Liver (tissue), 9 donors: ENCODE data around the gene SLC9A3. TPM values are rescaled to one million over a fixed set of nuclear protein-coding genes. Genes with fewer than 3 reads are reported as not detected.

ENCODE experiments used
- DNase-seq: peaks from one replicate; pipeline ENCODE4 v3.0.0-alpha.2; 2017; ENCODE audit warnings: low spot score
- H3K27ac ChIP-seq, 2 donors: one replicate each; pipeline ENCODE4 v1.7.0; 2013; ENCODE audit warnings: inconsistent platforms in 2 of 2, low read length in 2 of 2, control low read depth in 1 of 2, low read depth in 1 of 2, mild to moderate bottlenecking in 1 of 2
- H3K27me3 ChIP-seq, 4 donors: one replicate each; pipeline versions ENCODE4 v1.6.1 to v1.7.0; 2013; ENCODE audit warnings: low read length in 3 of 4, inconsistent platforms in 1 of 4, mild to moderate bottlenecking in 1 of 4, moderate library complexity in 1 of 4; ENCODE audit not compliant: control insufficient read depth in 4 of 4, insufficient read depth in 4 of 4
- H3K36me3 ChIP-seq, 4 donors: one replicate each; pipeline versions ENCODE4 v1.6.1 to v1.7.0; 2013; ENCODE audit warnings: low read length in 3 of 4, mild to moderate bottlenecking in 3 of 4, low read depth in 1 of 4, moderate library complexity in 1 of 4; ENCODE audit not compliant: control insufficient read depth in 4 of 4, insufficient read depth in 3 of 4
- H3K4me1 ChIP-seq, 4 donors: one replicate each; pipeline versions ENCODE4 v1.6.1 to v1.7.0; 2013; ENCODE audit warnings: low read length in 3 of 4, mild to moderate bottlenecking in 3 of 4, moderate library complexity in 1 of 4; ENCODE audit not compliant: control insufficient read depth in 4 of 4, insufficient read depth in 4 of 4
- H3K4me3 ChIP-seq, 3 donors: one replicate each; pipeline versions ENCODE4 v1.6.1 to v1.7.0; 2013; ENCODE audit warnings: low read length in 3 of 3, control low read depth in 1 of 3, low read depth in 1 of 3, mild to moderate bottlenecking in 1 of 3
- H3K9ac ChIP-seq, 2 donors: one replicate each; pipeline ENCODE4 v1.7.0; 2013; ENCODE audit warnings: low read length in 2 of 2, mild to moderate bottlenecking in 2 of 2, moderate library complexity in 2 of 2, control low read depth in 1 of 2, low read depth in 1 of 2
- H3K9me3 ChIP-seq, 4 donors: one replicate each; pipeline versions ENCODE4 v1.6.1 to v1.7.0; 2013; ENCODE audit warnings: low read length in 3 of 4; ENCODE audit not compliant: control insufficient read depth in 4 of 4
- CTCF ChIP-seq: fragments of 150-350 bp; IDR thresholded peaks from 2 replicates; pipeline ENCODE4 v1.5.1; 2017; ENCODE audit warnings: improper control_type of control experiment, low read depth, low read length; ENCODE audit not compliant: missing input control
- EGR1 ChIP-seq, 2 donors: IDR thresholded peaks; 2 replicates each; pipeline ENCODE4 v1.6.1; 2016 to 2018; ENCODE audit warnings: antibody characterized with exemption in 2 of 2, low read depth in 2 of 2
- FOXA1 ChIP-seq: IDR thresholded peaks from 2 replicates; pipeline ENCODE4 v1.6.1; 2016; ENCODE audit warnings: antibody characterized with exemption
- FOXA2 ChIP-seq: IDR thresholded peaks from 2 replicates; pipeline ENCODE4 v1.6.1; 2016; ENCODE audit warnings: antibody characterized with exemption
- GABPA ChIP-seq, 2 donors: IDR thresholded peaks in 1 of 2; conservative IDR thresholded peaks in 1 of 2; 2 replicates each; pipeline ENCODE4 v1.6.1; 2016; ENCODE audit warnings: antibody characterized with exemption in 2 of 2, mild to moderate bottlenecking in 1 of 2, moderate library complexity in 1 of 2
- HNF4A ChIP-seq, 2 donors: conservative IDR thresholded peaks; 2 replicates each; pipeline ENCODE4 v1.6.1; 2016; ENCODE audit warnings: antibody characterized with exemption in 2 of 2, mild to moderate bottlenecking in 2 of 2
- HNF4G ChIP-seq: IDR thresholded peaks from 2 replicates; pipeline ENCODE4 v1.6.1; 2016; ENCODE audit warnings: antibody characterized with exemption
- JUND ChIP-seq, 2 donors: IDR thresholded peaks; 2 replicates each; pipeline ENCODE4 v1.6.1; 2016; ENCODE audit warnings: antibody characterized with exemption in 2 of 2
- NR2F2 ChIP-seq: IDR thresholded peaks from 2 replicates; pipeline ENCODE4 v1.6.1; 2016; ENCODE audit warnings: antibody characterized with exemption
- RAD21 ChIP-seq, 2 donors: IDR thresholded peaks; 2 replicates each; pipeline ENCODE4 v1.6.1; 2016; ENCODE audit warnings: antibody characterized with exemption in 2 of 2, mild to moderate bottlenecking in 2 of 2
- REST ChIP-seq: IDR thresholded peaks from 2 replicates; pipeline ENCODE4 v1.6.1; 2016; ENCODE audit warnings: antibody characterized with exemption, mild to moderate bottlenecking
- RXRA ChIP-seq, 2 donors: IDR thresholded peaks; 2 replicates each; pipeline ENCODE4 v1.6.1; 2017 to 2018; ENCODE audit warnings: antibody characterized with exemption in 2 of 2, mild to moderate bottlenecking in 1 of 2
- SP1 ChIP-seq: IDR thresholded peaks from 2 replicates; pipeline ENCODE4 v1.6.1; 2018; ENCODE audit warnings: antibody characterized with exemption, mild to moderate bottlenecking
- TAF1 ChIP-seq: conservative IDR thresholded peaks from 2 replicates; pipeline ENCODE4 v1.6.1; 2016; ENCODE audit warnings: antibody characterized with exemption, mild to moderate bottlenecking
- YY1 ChIP-seq: IDR thresholded peaks from 2 replicates; pipeline ENCODE4 v1.6.1; 2016; ENCODE audit warnings: antibody characterized with exemption, mild to moderate bottlenecking
- ZBTB33 ChIP-seq: IDR thresholded peaks from 2 replicates; pipeline ENCODE4 v1.6.1; 2016; ENCODE audit warnings: antibody characterized with exemption
- WGBS: extraction: QIAGEN DNeasy Blood & Tissue Kit; methylation state at CpG from one replicate; pipeline ENCODE4 v1.1.7; 2013; 5-methylcytosine and 5-hydroxymethylcytosine counted together
- polyA plus RNA-seq, 2 donors: library from polyadenylated mRNA; stranded (reverse) in 1 of 2; unstranded in 1 of 2; fragments of 200-250 nt in 1 of 2; fragments of >200 nt in 1 of 2; fragmentation: Nextera tagmentation in 1 of 2; extraction: Ambion mirVana in 1 of 2; gene quantifications; one replicate each; pipeline versions ENCODE4 v1.2.1 to v1.2.3, GENCODE V29; 2013 to 2015
- total RNA-seq, 2 donors: library from RNA; depleted of rRNA; stranded (reverse); fragments of >200 nt; gene quantifications; one replicate each; pipeline ENCODE4 v1.2.3, GENCODE V29; 2014
- TF ChIP-seq, protein P1 (sequence below): IDR thresholded peaks from 2 replicates; pipeline ENCODE4 v1.6.1; 2016; ENCODE audit warnings: antibody characterized with exemption
- donor health status: healthy.
- donor health status: healthy.
- donor health status: healthy.
- donor health status: healthy.
- donor health status: healthy.

The SLC9A3 gene
- total and polyA plus RNA-seq, 4 donors = 0.31 to 1.0 (median 0.67) TPM

GRCh38 chr5:466661-467310 lies 57.5 kb downstream of the SLC9A3 start:
- Histone ChIP-seq H3K9me3 (no peaks in the 10 kb centered on the region), H3K27me3 (no peaks in the 10 kb centered on the region), H3K36me3 (peaks cover 10 to 43% (median 26%) of the 10 kb centered on the region in 4 donors), H3K4me1 (peaks cover under 1 to 6% (median 4%) of the 10 kb centered on the region in 4 donors), H3K4me3 (no peak overlapping the region), H3K9ac (no peak overlapping the region), H3K27ac (no peak overlapping the region)
- TF ChIP-seq HNF4A (conservative IDR thresholded peaks at IDR 0.05) = no peak
- TF ChIP-seq NR2F2 = no peak
- no peak for TF ChIP-seq JUND (IDR thresholded peaks at IDR 0.05)
- TF ChIP-seq RAD21 (IDR thresholded peaks at IDR 0.05) = no peak
- TF ChIP-seq, protein P1, sequence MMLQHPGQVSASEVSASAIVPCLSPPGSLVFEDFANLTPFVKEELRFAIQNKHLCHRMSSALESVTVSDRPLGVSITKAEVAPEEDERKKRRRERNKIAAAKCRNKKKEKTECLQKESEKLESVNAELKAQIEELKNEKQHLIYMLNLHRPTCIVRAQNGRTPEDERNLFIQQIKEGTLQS = no peak
- TF ChIP-seq CTCF = no peak
- no peak for TF ChIP-seq FOXA2
- no peak for TF ChIP-seq FOXA1
- no peak for TF ChIP-seq HNF4G
- no peak for TF ChIP-seq SP1
- TF ChIP-seq YY1 = no peak
- TF ChIP-seq EGR1 (IDR thresholded peaks at IDR 0.05; ENCODE audit: low read depth in 2 of 2) = no peak
- TF ChIP-seq REST = no peak
- TF ChIP-seq TAF1 = no peak
- TF ChIP-seq ZBTB33 = no peak
- TF ChIP-seq GABPA (IDR thresholded peaks at IDR 0.05 in 1 of 2, conservative IDR thresholded peaks at IDR 0.05 in 1 of 2) = no peak
- TF ChIP-seq RXRA (IDR thresholded peaks at IDR 0.05) = no peak
- DNase-seq = no peak
- 95% methylated on average over 30 of the region's 30 CpGs for WGBS
